ENCODE data around the gene POU2AF2.

POU2AF2 gene

GRCh38 chr11:111229604-111230003, 15.9 kb upstream of the POU2AF2 start:
- ChIA-PET CTCF (interaction anchor here (0.7 to 2.4 kb wide), 10 partner anchors 9 to 1028 kb away, joined by 3 to 12 read pairs (median 4); no protein-coding TSS in a partner anchor), POLR2A (no interaction called here)
- H3K27ac ChIP-seq (ENCODE audit: extremely low read depth, low read depth, low read length): no peak overlapping the region
- H3K4me3 ChIP-seq (ENCODE audit: low read depth, low read length): no peak overlapping the region
- H3K9me3 ChIP-seq (ENCODE audit: control insufficient read depth, insufficient read depth, low read depth, low read length): no peaks in the 10 kb centered on the region
- H3K4me1 ChIP-seq (ENCODE audit: control insufficient read depth, insufficient read depth, low read length): no peaks in the 10 kb centered on the region
- TF ChIP-seq SALL2 (tag by site-specific recombination; IDR thresholded peaks at IDR 0.05; ENCODE audit: borderline replicate concordance) (no peak), EGR2 (tag by site-specific recombination; IDR thresholded peaks at IDR 0.05; ENCODE audit: low read depth) (0 out of 2 replicates have a peak, but pooled peaks have one; percentile 10), ZNF514 (tag by site-specific recombination; IDR thresholded peaks at IDR 0.05) (no peak), ZNF184 (tag by site-specific recombination; IDR thresholded peaks at IDR 0.05) (no peak), ZFHX2 (tag by site-specific recombination; conservative IDR thresholded peaks at IDR 0.05) (0 out of 2 replicates have a peak, but pooled peaks have one; percentile 18)
- TF ChIP-seq, protein P1, sequence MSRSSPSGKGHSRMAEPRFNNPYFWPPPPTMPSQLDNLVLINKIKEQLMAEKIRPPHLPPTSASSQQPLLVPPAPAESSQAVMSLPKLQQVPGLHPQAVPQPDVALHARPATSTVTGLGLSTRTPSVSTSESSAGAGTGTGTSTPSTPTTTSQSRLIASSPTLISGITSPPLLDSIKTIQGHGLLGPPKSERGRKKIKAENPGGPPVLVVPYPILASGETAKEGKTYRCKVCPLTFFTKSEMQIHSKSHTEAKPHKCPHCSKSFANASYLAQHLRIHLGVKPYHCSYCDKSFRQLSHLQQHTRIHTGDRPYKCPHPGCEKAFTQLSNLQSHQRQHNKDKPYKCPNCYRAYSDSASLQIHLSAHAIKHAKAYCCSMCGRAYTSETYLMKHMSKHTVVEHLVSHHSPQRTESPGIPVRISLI (tag by site-specific recombination; IDR thresholded peaks at IDR 0.05): no peak
- no peaks in the 10 kb centered on the region for H3K36me3 ChIP-seq (ENCODE audit: control insufficient read depth in 2 of 2, insufficient read depth in 1 of 2, low read length in 2 of 2)

- no peaks in the 10 kb centered on the region for H3K9me3 ChIP-seq (ENCODE audit: control insufficient read depth, insufficient read depth, low read depth, low read length)
- POLR2A ChIA-PET: no interaction called here
- no peak overlapping the region for H3K4me3 ChIP-seq (ENCODE audit: low read depth, low read length)
- no peaks in the 10 kb centered on the region for H3K4me1 ChIP-seq (ENCODE audit: control insufficient read depth, insufficient read depth, low read length)
- CTCF ChIA-PET: interaction anchor here (0.6 to 2.4 kb wide), 20 partner anchors 9 to 1057 kb away, joined by 3 to 15 read pairs (median 3); no protein-coding TSS in a partner anchor
- TF ChIP-seq, protein P2, sequence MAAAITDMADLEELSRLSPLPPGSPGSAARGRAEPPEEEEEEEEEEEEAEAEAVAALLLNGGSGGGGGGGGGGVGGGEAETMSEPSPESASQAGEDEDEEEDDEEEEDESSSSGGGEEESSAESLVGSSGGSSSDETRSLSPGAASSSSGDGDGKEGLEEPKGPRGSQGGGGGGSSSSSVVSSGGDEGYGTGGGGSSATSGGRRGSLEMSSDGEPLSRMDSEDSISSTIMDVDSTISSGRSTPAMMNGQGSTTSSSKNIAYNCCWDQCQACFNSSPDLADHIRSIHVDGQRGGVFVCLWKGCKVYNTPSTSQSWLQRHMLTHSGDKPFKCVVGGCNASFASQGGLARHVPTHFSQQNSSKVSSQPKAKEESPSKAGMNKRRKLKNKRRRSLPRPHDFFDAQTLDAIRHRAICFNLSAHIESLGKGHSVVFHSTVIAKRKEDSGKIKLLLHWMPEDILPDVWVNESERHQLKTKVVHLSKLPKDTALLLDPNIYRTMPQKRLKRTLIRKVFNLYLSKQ (tag by site-specific recombination; IDR thresholded peaks at IDR 0.05; ENCODE audit: borderline replicate concordance): no peak
- no peak for TF ChIP-seq ZNF311 (tag by site-specific recombination; IDR thresholded peaks at IDR 0.05; ENCODE audit: borderline replicate concordance)
- TF ChIP-seq PRDM1 (tag by site-specific recombination; IDR thresholded peaks at IDR 0.05): no peak
- no peak for TF ChIP-seq MYNN (tag by site-specific recombination; IDR thresholded peaks at IDR 0.05; ENCODE audit: borderline replicate concordance)
- TF ChIP-seq ZSCAN16 (tag by site-specific recombination; IDR thresholded peaks at IDR 0.05): no peak
- TF ChIP-seq ZNF223 (tag by site-specific recombination; IDR thresholded peaks at IDR 0.05): no peak
- no peak for TF ChIP-seq ZNF394 (tag by site-specific recombination; IDR thresholded peaks at IDR 0.05; ENCODE audit: borderline replicate concordance)
- TF ChIP-seq, protein P3, sequence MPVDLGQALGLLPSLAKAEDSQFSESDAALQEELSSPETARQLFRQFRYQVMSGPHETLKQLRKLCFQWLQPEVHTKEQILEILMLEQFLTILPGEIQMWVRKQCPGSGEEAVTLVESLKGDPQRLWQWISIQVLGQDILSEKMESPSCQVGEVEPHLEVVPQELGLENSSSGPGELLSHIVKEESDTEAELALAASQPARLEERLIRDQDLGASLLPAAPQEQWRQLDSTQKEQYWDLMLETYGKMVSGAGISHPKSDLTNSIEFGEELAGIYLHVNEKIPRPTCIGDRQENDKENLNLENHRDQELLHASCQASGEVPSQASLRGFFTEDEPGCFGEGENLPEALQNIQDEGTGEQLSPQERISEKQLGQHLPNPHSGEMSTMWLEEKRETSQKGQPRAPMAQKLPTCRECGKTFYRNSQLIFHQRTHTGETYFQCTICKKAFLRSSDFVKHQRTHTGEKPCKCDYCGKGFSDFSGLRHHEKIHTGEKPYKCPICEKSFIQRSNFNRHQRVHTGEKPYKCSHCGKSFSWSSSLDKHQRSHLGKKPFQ (tag by site-specific recombination; IDR thresholded peaks at IDR 0.05): no peak
- TF ChIP-seq WT1 (tag by site-specific recombination; IDR thresholded peaks at IDR 0.05): no peak
- TF ChIP-seq KLF1 (tag by site-specific recombination; IDR thresholded peaks at IDR 0.05): no peak
- no peak for TF ChIP-seq ZNF76 (tag by site-specific recombination; IDR thresholded peaks at IDR 0.05; ENCODE audit: borderline replicate concordance, low read depth)
- TF ChIP-seq, protein P4, sequence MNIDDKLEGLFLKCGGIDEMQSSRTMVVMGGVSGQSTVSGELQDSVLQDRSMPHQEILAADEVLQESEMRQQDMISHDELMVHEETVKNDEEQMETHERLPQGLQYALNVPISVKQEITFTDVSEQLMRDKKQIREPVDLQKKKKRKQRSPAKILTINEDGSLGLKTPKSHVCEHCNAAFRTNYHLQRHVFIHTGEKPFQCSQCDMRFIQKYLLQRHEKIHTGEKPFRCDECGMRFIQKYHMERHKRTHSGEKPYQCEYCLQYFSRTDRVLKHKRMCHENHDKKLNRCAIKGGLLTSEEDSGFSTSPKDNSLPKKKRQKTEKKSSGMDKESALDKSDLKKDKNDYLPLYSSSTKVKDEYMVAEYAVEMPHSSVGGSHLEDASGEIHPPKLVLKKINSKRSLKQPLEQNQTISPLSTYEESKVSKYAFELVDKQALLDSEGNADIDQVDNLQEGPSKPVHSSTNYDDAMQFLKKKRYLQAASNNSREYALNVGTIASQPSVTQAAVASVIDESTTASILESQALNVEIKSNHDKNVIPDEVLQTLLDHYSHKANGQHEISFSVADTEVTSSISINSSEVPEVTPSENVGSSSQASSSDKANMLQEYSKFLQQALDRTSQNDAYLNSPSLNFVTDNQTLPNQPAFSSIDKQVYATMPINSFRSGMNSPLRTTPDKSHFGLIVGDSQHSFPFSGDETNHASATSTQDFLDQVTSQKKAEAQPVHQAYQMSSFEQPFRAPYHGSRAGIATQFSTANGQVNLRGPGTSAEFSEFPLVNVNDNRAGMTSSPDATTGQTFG (tag by site-specific recombination; IDR thresholded peaks at IDR 0.05; ENCODE audit: borderline replicate concordance): no peak
- TF ChIP-seq ZNF768 (tag by site-specific recombination; IDR thresholded peaks at IDR 0.05): no peak
- TF ChIP-seq, protein P5, sequence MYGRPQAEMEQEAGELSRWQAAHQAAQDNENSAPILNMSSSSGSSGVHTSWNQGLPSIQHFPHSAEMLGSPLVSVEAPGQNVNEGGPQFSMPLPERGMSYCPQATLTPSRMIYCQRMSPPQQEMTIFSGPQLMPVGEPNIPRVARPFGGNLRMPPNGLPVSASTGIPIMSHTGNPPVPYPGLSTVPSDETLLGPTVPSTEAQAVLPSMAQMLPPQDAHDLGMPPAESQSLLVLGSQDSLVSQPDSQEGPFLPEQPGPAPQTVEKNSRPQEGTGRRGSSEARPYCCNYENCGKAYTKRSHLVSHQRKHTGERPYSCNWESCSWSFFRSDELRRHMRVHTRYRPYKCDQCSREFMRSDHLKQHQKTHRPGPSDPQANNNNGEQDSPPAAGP (tag by site-specific recombination; IDR thresholded peaks at IDR 0.05): no peak
- TF ChIP-seq ZNF624 (tag by site-specific recombination; IDR thresholded peaks at IDR 0.05): no peak
- no peaks in the 10 kb centered on the region for H3K36me3 ChIP-seq (ENCODE audit: control insufficient read depth in 2 of 2, insufficient read depth in 1 of 2, low read length in 2 of 2)
- no peak overlapping the region for H3K27ac ChIP-seq (ENCODE audit: extremely low read depth, low read depth, low read length)
Measured at GRCh38 chr11:111230122-111230465, 15.4 kb upstream of the POU2AF2 start.

Measured in HEK293 (cell line).